Omental fat pad (tissue), 4 donors: ENCODE results near the gene IRX3. TPM values are rescaled to one million over a fixed set of nuclear protein-coding genes. Genes with fewer than 3 reads are reported as not detected.

Source experiments
- ATAC-seq: fragments of 150-250 bp; one replicate; pipeline ENCODE4 v1.9.1; 2016; ENCODE audit warnings: mild to moderate bottlenecking, moderate library complexity; ENCODE audit not compliant: low FRiP score
- DNase-seq: peaks from one replicate; pipeline ENCODE4 v3.0.0-alpha.2; 2019; ENCODE audit warnings: low spot score
- CTCF ChIP-seq, 3 donors: fragments of 450-650 bp; IDR thresholded peaks; one replicate each; pipeline ENCODE4 v1.5.1; 2016 to 2017; ENCODE audit warnings: antibody characterized with exemption in 3 of 3, mild to moderate bottlenecking in 3 of 3, moderate library complexity in 2 of 3
- total RNA-seq, 4 donors: library from RNA; depleted of rRNA; stranded (reverse); fragments of >200 nt; gene quantifications; one replicate each; pipeline ENCODE4 v1.1.0, GENCODE V29; 2016

The IRX3 gene
- total RNA-seq, 4 donors from 2014 or later = 0.37 to 8.2 (median 0.68) TPM

GRCh38 chr16:54313789-54314188 lies 27.2 kb upstream of the IRX3 start:
- ATAC-seq = no peak
- no peak for DNase-seq
- TF ChIP-seq CTCF (IDR thresholded peaks at IDR 0.05) = no peak

GRCh38 chr16:54312502-54312991 lies 26.0 kb upstream of the IRX3 start:
- no peak for ATAC-seq
- no peak for TF ChIP-seq CTCF (IDR thresholded peaks at IDR 0.05)
- no peak for DNase-seq

- DNase-seq (no peak), ATAC-seq (no peak)
- TF ChIP-seq CTCF (IDR thresholded peaks at IDR 0.05) = no peak
Measured at GRCh38 chr16:54309341-54309740, 22.8 kb upstream of the IRX3 start.

GRCh38 chr16:54305080-54305479 lies 18.5 kb upstream of the IRX3 start:
- DNase-seq (no peak), ATAC-seq (no peak)
- no peak for TF ChIP-seq CTCF (IDR thresholded peaks at IDR 0.05)

- no peak for DNase-seq
- TF ChIP-seq CTCF (IDR thresholded peaks at IDR 0.05) = no peak
- ATAC-seq = no peak
Measured at GRCh38 chr16:54303613-54304012, 17.0 kb upstream of the IRX3 start.

GRCh38 chr16:54297154-54297553 lies 10.6 kb upstream of the IRX3 start:
- no peak for TF ChIP-seq CTCF (IDR thresholded peaks at IDR 0.05)
- DNase-seq = no peak
- no peak for ATAC-seq

GRCh38 chr16:54296543-54296942 lies 10.0 kb upstream of the IRX3 start:
- ATAC-seq = no peak
- TF ChIP-seq CTCF (IDR thresholded peaks at IDR 0.05) = no peak
- DNase-seq = no peak
